CD4-positive, alpha-beta T cell treated with Interleukin-10 for 1 hour (primary cell): ENCODE data around the gene GRIK5.
"Not testable (repeated sequence)": the region's sequence is repeated elsewhere in the genome, so short reads cannot be mapped to it uniquely, and the experiment has no call there.

Source experiments
- DNase-seq: peaks from one replicate; pipeline ENCODE4 v3.0.0-alpha.2; 2020

Gene GRIK5

GRCh38 chr19:42069619-42070351 is at the start of gene GRIK5:
GRIK5 (minus strand) TSS chr19:42070206; CDS start chr19:42065770, 4,436 bp downstream.
- DNase-seq, result no peak

- no peak for DNase-seq
These were observed 47.1 kb upstream of the GRIK5 start for GRCh38 chr19:42117076-42117475.

GRCh38 chr19:42116308-42117075 is 46.5 kb upstream of the GRIK5 start:
- DNase-seq, result no peak

GRCh38 chr19:42115705-42116104 is 45.7 kb upstream of the GRIK5 start:
- no peak for DNase-seq

GRCh38 chr19:42115219-42115618 is 45.2 kb upstream of the GRIK5 start:
- no peak for DNase-seq

- DNase-seq, result no peak
These were observed 44.4 kb upstream of the GRIK5 start for GRCh38 chr19:42114412-42114811.

GRCh38 chr19:42113641-42114348 is 43.8 kb upstream of the GRIK5 start:
- DNase-seq, result no peak

GRCh38 chr19:42111811-42112210 is 41.8 kb upstream of the GRIK5 start:
- DNase-seq, result no peak

GRCh38 chr19:42111384-42111783 is 41.4 kb upstream of the GRIK5 start:
- no peak for DNase-seq

GRCh38 chr19:42110658-42111057 is 40.7 kb upstream of the GRIK5 start:
- no peak for DNase-seq

- no peak for DNase-seq
These were observed 39.9 kb upstream of the GRIK5 start for GRCh38 chr19:42109896-42110295.

- DNase-seq, result peak; percentile 91
These were observed 38.8 kb upstream of the GRIK5 start for GRCh38 chr19:42108527-42109389.

GRCh38 chr19:42105368-42105767 is 35.4 kb upstream of the GRIK5 start:
- DNase-seq, result no peak

- no peak for DNase-seq
These were observed 32.9 kb upstream of the GRIK5 start for GRCh38 chr19:42102877-42103276.

- DNase-seq, result not testable (repeated sequence)
These were observed 30.2 kb upstream of the GRIK5 start for GRCh38 chr19:42100241-42100640.

GRCh38 chr19:42099336-42099925 is 29.4 kb upstream of the GRIK5 start:
- no peak for DNase-seq

- DNase-seq, result no peak
These were observed 28.8 kb upstream of the GRIK5 start for GRCh38 chr19:42098781-42099180.

- no peak for DNase-seq
These were observed 27.5 kb upstream of the GRIK5 start for GRCh38 chr19:42097461-42097860.

GRCh38 chr19:42096255-42096837 is 26.3 kb upstream of the GRIK5 start:
- no peak for DNase-seq

- no peak for DNase-seq
These were observed 25.8 kb upstream of the GRIK5 start for GRCh38 chr19:42095814-42096230.

- DNase-seq, result no peak
These were observed 25.3 kb upstream of the GRIK5 start for GRCh38 chr19:42095142-42095813.
